Measurements from ENCODE around the gene PPBP.

DNA sequence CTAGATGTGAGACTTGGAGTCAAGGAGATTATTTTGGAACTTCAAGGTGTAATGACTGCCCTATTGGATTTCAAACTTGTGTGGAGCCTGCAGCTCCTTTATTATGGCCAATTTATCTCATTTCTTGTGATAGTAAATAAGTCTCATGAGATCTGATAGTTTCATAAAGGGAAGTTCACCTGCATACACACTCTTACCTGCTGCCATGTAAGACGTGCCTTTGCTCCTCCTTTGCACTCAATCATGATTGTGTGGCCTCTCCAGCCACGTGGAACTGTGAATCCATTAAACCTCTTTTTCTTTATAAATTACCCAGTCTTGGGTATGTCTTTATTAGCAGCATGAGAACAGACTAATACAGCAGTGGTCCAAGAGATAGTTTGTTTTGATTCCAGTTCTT, 25.3 kb downstream of the PPBP start:
- TF ChIP-seq, protein P1, sequence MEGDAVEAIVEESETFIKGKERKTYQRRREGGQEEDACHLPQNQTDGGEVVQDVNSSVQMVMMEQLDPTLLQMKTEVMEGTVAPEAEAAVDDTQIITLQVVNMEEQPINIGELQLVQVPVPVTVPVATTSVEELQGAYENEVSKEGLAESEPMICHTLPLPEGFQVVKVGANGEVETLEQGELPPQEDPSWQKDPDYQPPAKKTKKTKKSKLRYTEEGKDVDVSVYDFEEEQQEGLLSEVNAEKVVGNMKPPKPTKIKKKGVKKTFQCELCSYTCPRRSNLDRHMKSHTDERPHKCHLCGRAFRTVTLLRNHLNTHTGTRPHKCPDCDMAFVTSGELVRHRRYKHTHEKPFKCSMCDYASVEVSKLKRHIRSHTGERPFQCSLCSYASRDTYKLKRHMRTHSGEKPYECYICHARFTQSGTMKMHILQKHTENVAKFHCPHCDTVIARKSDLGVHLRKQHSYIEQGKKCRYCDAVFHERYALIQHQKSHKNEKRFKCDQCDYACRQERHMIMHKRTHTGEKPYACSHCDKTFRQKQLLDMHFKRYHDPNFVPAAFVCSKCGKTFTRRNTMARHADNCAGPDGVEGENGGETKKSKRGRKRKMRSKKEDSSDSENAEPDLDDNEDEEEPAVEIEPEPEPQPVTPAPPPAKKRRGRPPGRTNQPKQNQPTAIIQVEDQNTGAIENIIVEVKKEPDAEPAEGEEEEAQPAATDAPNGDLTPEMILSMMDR (conservative IDR thresholded peaks at IDR 0.05; ENCODE audit: low read length), result no peak
- no peak for TF ChIP-seq EZH2phosphoT487 (IDR thresholded peaks at IDR 0.05; ENCODE audit: borderline replicate concordance)

Data from Loucy (cell line).